Nephron progenitor cell (in vitro differentiated cells): ENCODE results near the gene SLC35G4.

Experiments used
- DNase-seq: peaks from one replicate; pipeline ENCODE4 v3.0.0; 2021
- H3K27ac Mint-ChIP-seq: 2 replicates; pipeline ENCODE4 v1.8.0; 2021; ENCODE audit warnings: mild to moderate bottlenecking, moderate library complexity, mixed read lengths
- H3K27me3 Mint-ChIP-seq: 2 replicates; pipeline ENCODE4 v1.8.0; 2021; ENCODE audit warnings: mild to moderate bottlenecking, low read depth, mixed read lengths; ENCODE audit not compliant: poor library complexity
- H3K36me3 Mint-ChIP-seq: 2 replicates; pipeline ENCODE4 v1.8.0; 2021; ENCODE audit warnings: low read depth, mixed read lengths
- H3K4me1 Mint-ChIP-seq: 2 replicates; pipeline ENCODE4 v1.8.0; 2021; ENCODE audit warnings: mixed read lengths
- H3K4me3 Mint-ChIP-seq: 2 replicates; pipeline ENCODE4 v1.8.0; 2021; ENCODE audit warnings: mild to moderate bottlenecking, moderate library complexity, mixed read lengths
- H3K9me3 Mint-ChIP-seq: 2 replicates; pipeline ENCODE4 v1.8.0; 2021; ENCODE audit warnings: mild to moderate bottlenecking, moderate library complexity, mixed read lengths
- TF ChIP-seq, protein P1 (sequence below): fragments of 200-600 bp; sonication (generic); IDR thresholded peaks from 2 replicates; pipeline ENCODE4 v1.5.0; 2021; ENCODE audit warnings: antibody characterized with exemption

The SLC35G4 gene

DNA sequence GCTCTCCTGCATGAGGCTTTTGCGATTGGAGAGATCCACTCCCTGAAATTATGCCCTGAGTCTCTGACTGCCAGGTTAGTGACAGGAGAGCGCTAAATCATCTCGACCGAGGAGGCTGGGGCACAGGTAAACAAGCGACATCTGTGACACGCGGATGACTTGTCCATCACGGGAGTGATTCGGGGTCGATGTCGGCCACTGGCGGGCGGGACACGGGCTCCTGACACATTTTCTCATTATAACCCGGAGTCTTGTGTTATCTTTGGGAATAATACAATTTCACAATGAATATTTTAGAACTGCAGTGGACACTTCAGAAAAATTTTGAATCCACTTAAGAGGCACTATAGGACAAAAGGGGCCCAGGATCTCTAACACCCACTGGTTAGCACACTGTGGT, 29.5 kb upstream of the SLC35G4 start:
- no peak for DNase-seq
- Mint-ChIP-seq H3K4me1 (peaks cover 14% of the 10 kb centered on the region), H3K27me3 (no peaks in the 10 kb centered on the region), H3K36me3 (no peaks in the 10 kb centered on the region), H3K9me3 (no peaks in the 10 kb centered on the region), H3K27ac (no peak overlapping the region), H3K4me3 (no peak overlapping the region)
- TF ChIP-seq, protein P1, sequence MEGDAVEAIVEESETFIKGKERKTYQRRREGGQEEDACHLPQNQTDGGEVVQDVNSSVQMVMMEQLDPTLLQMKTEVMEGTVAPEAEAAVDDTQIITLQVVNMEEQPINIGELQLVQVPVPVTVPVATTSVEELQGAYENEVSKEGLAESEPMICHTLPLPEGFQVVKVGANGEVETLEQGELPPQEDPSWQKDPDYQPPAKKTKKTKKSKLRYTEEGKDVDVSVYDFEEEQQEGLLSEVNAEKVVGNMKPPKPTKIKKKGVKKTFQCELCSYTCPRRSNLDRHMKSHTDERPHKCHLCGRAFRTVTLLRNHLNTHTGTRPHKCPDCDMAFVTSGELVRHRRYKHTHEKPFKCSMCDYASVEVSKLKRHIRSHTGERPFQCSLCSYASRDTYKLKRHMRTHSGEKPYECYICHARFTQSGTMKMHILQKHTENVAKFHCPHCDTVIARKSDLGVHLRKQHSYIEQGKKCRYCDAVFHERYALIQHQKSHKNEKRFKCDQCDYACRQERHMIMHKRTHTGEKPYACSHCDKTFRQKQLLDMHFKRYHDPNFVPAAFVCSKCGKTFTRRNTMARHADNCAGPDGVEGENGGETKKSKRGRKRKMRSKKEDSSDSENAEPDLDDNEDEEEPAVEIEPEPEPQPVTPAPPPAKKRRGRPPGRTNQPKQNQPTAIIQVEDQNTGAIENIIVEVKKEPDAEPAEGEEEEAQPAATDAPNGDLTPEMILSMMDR, result no peak

DNA sequence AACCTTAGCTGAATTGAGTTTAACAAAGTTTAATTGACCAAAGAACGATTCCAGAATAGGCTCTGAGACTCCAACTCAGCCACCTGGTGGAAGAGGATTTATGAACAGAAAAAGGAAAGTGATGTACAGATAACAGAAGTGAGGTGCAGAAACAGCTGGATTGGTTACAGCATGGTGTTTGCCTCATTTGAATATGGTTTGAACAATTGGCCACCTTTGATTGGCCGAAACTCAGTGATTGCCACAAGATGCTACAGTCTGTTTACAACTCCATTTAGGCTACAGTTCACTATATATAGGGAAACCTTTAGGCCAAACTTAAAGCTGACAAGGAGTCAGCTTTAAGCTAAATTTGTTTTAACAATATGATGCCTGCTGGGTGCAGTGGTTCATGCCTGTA, 28.1 kb upstream of the SLC35G4 start:
- Mint-ChIP-seq H3K36me3 (no peaks in the 10 kb centered on the region), H3K27me3 (no peaks in the 10 kb centered on the region), H3K9me3 (no peaks in the 10 kb centered on the region), H3K4me3 (no peak overlapping the region), H3K27ac (no peak overlapping the region), H3K4me1 (peaks cover 14% of the 10 kb centered on the region)
- TF ChIP-seq, protein P1, result no peak
- DNase-seq, result no peak

DNA sequence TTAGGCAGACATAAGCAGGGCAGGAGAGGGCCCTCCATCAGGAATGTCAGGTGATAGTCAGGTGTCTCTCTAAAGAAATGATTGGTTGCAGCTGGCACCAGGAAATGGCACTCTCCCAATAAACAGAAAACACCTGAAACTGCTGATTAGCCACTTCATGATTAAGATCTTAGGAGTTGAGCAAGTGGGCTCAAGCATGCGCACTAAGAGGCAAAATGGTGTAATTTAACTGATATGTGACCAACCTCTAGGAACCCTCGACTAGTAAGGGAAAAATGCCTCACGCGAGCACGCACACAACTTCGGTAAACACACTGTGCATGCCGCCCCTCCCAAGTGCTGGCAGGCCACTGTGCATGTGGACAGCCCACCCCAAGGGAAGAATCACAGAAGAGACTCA, 23.8 kb upstream of the SLC35G4 start:
- TF ChIP-seq, protein P1, result no peak
- no peak overlapping the region for H3K27ac Mint-ChIP-seq
- DNase-seq, result no peak
- no peaks in the 10 kb centered on the region for H3K9me3 Mint-ChIP-seq
- H3K4me3 Mint-ChIP-seq, result no peak overlapping the region
- no peaks in the 10 kb centered on the region for H3K27me3 Mint-ChIP-seq
- no peaks in the 10 kb centered on the region for H3K4me1 Mint-ChIP-seq
- no peaks in the 10 kb centered on the region for H3K36me3 Mint-ChIP-seq

DNA sequence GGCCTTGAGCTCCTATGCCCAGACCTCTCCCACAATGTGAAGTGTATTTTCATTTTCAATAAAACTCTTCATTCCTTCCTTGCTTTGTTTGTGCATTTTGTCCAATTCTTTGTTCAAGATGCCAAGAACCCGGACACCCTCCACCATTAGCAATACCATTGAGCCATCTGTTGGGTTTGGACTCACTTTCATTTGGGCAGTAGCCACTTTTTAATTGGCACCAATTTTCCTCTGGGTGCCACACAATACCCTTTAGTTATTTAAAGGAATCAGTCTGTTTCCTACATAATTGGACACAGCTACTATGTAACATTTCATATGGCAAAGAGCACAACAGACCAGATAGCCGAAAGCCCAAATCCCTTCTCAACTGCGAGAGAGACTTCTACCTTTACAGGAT, 22.5 kb upstream of the SLC35G4 start:
- H3K4me1 Mint-ChIP-seq, result no peaks in the 10 kb centered on the region
- H3K27ac Mint-ChIP-seq, result no peak overlapping the region
- DNase-seq, result no peak
- TF ChIP-seq, protein P1, result no peak
- no peaks in the 10 kb centered on the region for H3K36me3 Mint-ChIP-seq
- peaks cover 2% of the 10 kb centered on the region for H3K9me3 Mint-ChIP-seq
- H3K4me3 Mint-ChIP-seq, result no peak overlapping the region
- no peaks in the 10 kb centered on the region for H3K27me3 Mint-ChIP-seq

DNA sequence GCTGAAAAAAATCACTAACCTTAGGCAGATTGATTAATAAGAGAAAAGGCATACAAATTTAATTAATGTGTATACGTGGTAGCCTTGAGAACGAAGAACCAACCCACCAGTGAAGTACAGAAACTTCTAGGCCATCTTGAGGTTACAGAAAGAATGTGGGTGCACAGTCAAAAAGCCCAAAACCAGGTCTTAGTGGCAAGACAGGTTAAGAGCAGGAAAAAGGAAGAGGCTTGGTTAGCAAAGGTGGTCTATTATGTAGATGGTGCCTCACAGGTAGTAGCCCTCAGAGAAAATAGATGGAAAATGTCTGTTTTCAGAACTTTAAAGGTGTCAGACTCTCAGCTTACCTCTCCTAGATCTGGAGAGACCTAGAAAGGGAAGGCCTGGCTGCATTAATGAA, 22.0 kb upstream of the SLC35G4 start:
- Mint-ChIP-seq H3K36me3 (no peaks in the 10 kb centered on the region), H3K27ac (no peak overlapping the region), H3K27me3 (no peaks in the 10 kb centered on the region), H3K4me1 (no peaks in the 10 kb centered on the region), H3K4me3 (no peak overlapping the region), H3K9me3 (peaks cover 7% of the 10 kb centered on the region)
- TF ChIP-seq, protein P1, result no peak
- no peak for DNase-seq

DNA sequence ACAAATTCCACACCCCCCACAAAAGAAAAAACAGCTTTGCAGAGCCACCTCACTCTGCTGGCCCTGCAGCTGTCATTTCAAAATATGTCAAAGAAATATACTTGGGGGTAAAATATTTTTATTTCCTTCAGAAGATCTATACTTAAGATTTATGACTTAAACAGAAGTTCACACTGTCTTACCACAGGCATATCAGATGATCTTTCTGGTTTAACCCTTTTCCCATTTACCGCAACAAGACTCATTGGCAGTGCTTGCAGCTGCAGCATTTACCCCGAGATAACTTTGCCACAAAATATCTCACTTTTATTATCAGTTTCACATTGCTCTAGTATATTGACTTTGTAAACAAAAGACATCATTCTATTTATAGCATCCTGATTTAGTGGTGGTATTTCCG, 21.6 kb upstream of the SLC35G4 start:
- Mint-ChIP-seq H3K27ac (no peak overlapping the region), H3K4me1 (no peaks in the 10 kb centered on the region), H3K36me3 (no peaks in the 10 kb centered on the region), H3K9me3 (peaks cover 11% of the 10 kb centered on the region), H3K27me3 (no peaks in the 10 kb centered on the region), H3K4me3 (no peak overlapping the region)
- TF ChIP-seq, protein P1, result no peak
- no peak for DNase-seq
